WERI-Rb-1 (cell line): ENCODE results near the gene NPAS2.

Experiments used
- DNase-seq: peaks from one replicate; pipeline ENCODE4 v3.0.0-alpha.2; 2020
- H3K27ac ChIP-seq: fragments of 250-450 bp; sonication (Bioruptor Pico); 2 replicates; pipeline ENCODE4 v1.5.1; 2020; ENCODE audit warnings: mild to moderate bottlenecking, moderate library complexity
- H3K27me3 ChIP-seq: fragments of 250-450 bp; sonication (Bioruptor Pico); 2 replicates; pipeline ENCODE4 v1.5.1; 2021; ENCODE audit warnings: mild to moderate bottlenecking, low read depth, moderate library complexity; ENCODE audit not compliant: insufficient read depth, severe bottlenecking
- H3K36me3 ChIP-seq: fragments of 250-450 bp; sonication (Bioruptor Pico); 2 replicates; pipeline ENCODE4 v1.5.1; 2020; ENCODE audit warnings: mild to moderate bottlenecking, moderate library complexity
- H3K4me3 ChIP-seq: 2 replicates; pipeline ENCODE4 v1.5.1; 2011; ENCODE audit warnings: low read depth, mild to moderate bottlenecking, control low read depth, low read length
- H3K9me3 ChIP-seq: fragments of 250-450 bp; sonication (Bioruptor Pico); 2 replicates; pipeline ENCODE4 v1.5.1; 2021; ENCODE audit warnings: mild to moderate bottlenecking, moderate library complexity; ENCODE audit not compliant: severe bottlenecking
- TF ChIP-seq, protein P1 (sequence below): IDR thresholded peaks from 2 replicates; pipeline ENCODE4 v1.5.1; 2011; ENCODE audit warnings: low read depth, mild to moderate bottlenecking, control low read depth, inconsistent platforms, low read length

The NPAS2 gene

GRCh38 chr2:100852999-100853908 lies 33.3 kb downstream of the NPAS2 start:
- DNase-seq, result no peak
- TF ChIP-seq, protein P1, sequence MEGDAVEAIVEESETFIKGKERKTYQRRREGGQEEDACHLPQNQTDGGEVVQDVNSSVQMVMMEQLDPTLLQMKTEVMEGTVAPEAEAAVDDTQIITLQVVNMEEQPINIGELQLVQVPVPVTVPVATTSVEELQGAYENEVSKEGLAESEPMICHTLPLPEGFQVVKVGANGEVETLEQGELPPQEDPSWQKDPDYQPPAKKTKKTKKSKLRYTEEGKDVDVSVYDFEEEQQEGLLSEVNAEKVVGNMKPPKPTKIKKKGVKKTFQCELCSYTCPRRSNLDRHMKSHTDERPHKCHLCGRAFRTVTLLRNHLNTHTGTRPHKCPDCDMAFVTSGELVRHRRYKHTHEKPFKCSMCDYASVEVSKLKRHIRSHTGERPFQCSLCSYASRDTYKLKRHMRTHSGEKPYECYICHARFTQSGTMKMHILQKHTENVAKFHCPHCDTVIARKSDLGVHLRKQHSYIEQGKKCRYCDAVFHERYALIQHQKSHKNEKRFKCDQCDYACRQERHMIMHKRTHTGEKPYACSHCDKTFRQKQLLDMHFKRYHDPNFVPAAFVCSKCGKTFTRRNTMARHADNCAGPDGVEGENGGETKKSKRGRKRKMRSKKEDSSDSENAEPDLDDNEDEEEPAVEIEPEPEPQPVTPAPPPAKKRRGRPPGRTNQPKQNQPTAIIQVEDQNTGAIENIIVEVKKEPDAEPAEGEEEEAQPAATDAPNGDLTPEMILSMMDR, result 0 out of 2 replicates have a peak, but pooled peaks have one; percentile 7
- Histone ChIP-seq H3K27me3 (peaks cover 21% of the 10 kb centered on the region), H3K4me3 (no peak overlapping the region), H3K9me3 (no peaks in the 10 kb centered on the region), H3K27ac (no peak overlapping the region), H3K36me3 (no peaks in the 10 kb centered on the region)

GRCh38 chr2:100853909-100854810 lies 34.2 kb downstream of the NPAS2 start:
- peaks cover 18% of the 10 kb centered on the region for H3K27me3 ChIP-seq
- no peak overlapping the region for H3K27ac ChIP-seq
- DNase-seq, result no peak
- no peaks in the 10 kb centered on the region for H3K36me3 ChIP-seq
- no peaks in the 10 kb centered on the region for H3K9me3 ChIP-seq
- no peak overlapping the region for H3K4me3 ChIP-seq
- TF ChIP-seq, protein P1, result no peak

GRCh38 chr2:100855084-100855483 lies 35.1 kb downstream of the NPAS2 start:
- Histone ChIP-seq H3K36me3 (no peaks in the 10 kb centered on the region), H3K4me3 (no peak overlapping the region), H3K27ac (no peak overlapping the region), H3K9me3 (no peaks in the 10 kb centered on the region), H3K27me3 (peaks cover 20% of the 10 kb centered on the region)
- TF ChIP-seq, protein P1, result no peak
- DNase-seq, result no peak

DNA sequence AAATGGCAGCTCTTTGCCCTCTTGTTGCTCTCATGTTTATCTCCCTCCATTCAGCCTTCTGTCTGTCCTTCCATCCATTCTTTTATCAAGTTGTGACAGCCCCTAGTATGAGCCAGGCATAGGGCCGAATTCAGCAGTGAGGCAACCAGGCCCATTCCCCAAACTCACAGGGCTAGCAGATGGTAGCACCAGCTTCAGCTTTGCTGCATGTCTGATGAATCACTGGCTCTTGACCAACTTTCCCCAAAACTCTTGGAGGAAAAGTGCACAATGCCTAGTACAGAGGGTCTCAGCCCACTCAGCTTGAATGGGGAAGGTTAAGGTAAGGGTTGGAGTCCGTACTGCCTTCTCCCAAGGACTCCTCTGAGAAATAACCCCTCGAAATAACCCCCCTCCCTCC lies 35.7 kb downstream of the NPAS2 start:
- H3K27me3 ChIP-seq, result peaks cover 23% of the 10 kb centered on the region
- no peaks in the 10 kb centered on the region for H3K36me3 ChIP-seq
- DNase-seq, result no peak
- no peaks in the 10 kb centered on the region for H3K9me3 ChIP-seq
- no peak overlapping the region for H3K4me3 ChIP-seq
- no peak overlapping the region for H3K27ac ChIP-seq
- TF ChIP-seq, protein P1, result no peak

DNA sequence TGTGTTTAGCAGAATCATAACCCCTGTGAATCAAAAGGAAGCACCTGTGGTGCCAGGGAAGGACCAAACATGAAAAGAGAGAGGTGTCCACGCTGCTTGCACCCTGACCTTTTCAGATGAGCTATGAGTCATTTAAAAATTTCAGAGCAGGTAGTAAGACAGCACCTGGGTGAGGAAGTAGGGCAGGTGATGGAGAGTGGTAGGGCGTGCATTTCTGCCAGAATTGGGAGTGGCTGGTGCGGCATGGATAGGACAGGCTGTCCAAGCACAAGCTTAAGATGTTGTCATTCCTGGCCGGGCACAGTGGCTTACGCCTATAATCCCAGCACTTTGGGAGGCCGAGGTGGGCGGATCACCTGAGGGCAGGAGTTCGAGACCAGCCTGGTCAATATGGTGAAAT lies 36.8 kb downstream of the NPAS2 start:
- TF ChIP-seq, protein P1, result no peak
- Histone ChIP-seq H3K27me3 (peaks cover 23% of the 10 kb centered on the region), H3K27ac (no peak overlapping the region)

More for the DNA sequence above, 36.8 kb downstream of the NPAS2 start:
- Histone ChIP-seq H3K36me3 (no peaks in the 10 kb centered on the region), H3K9me3 (no peaks in the 10 kb centered on the region), H3K4me3 (no peak overlapping the region)
- DNase-seq, result no peak
